Measurements from ENCODE around the gene ARMC9.

The ARMC9 gene

DNA sequence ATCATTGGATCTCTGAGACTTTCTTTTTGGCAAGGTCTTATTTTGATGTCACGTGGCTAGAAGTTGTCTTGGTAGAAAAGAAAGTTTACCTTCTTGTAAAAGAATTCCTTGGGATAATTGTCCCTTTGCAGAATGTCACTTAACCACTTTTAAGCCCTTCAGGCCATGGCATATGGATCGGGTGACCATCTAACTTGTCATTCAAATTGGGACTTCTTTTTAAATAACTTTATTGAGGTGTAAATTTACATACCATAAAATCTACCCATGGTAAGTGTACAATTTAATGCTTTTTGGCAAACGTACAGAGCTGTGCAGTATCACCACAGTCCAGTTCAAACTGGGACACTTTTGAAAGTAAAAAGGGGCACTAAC, 24.6 kb downstream of the ARMC9 start:
- no peak for TF ChIP-seq TAF1 (IDR thresholded peaks at IDR 0.05; ENCODE audit: borderline replicate concordance, insufficient read depth, low read length)
- no peak for TF ChIP-seq SIN3A (IDR thresholded peaks at IDR 0.05; ENCODE audit: borderline replicate concordance, insufficient read depth, low read length)
- no peak for TF ChIP-seq REST (IDR thresholded peaks at IDR 0.05; ENCODE audit: insufficient read depth in 1 of 2, low read depth in 2 of 2, low read length in 2 of 2)
- no peak for TF ChIP-seq POLR2AphosphoS5 (IDR thresholded peaks at IDR 0.05; ENCODE audit: low read depth, low read length)
- TF ChIP-seq FOXP2 (optimal IDR thresholded peaks at IDR 0.05; ENCODE audit: borderline replicate concordance, extremely low read depth, extremely low read length, insufficient read depth) = no peak

- TF ChIP-seq TAF1 (IDR thresholded peaks at IDR 0.05; ENCODE audit: borderline replicate concordance, insufficient read depth, low read length) (no peak), REST (IDR thresholded peaks at IDR 0.05; ENCODE audit: insufficient read depth in 1 of 2, low read depth in 2 of 2, low read length in 2 of 2) (no peak), POLR2AphosphoS5 (IDR thresholded peaks at IDR 0.05; ENCODE audit: low read depth, low read length) (no peak), FOXP2 (optimal IDR thresholded peaks at IDR 0.05; ENCODE audit: borderline replicate concordance, extremely low read depth, extremely low read length, insufficient read depth) (no peak), SIN3A (IDR thresholded peaks at IDR 0.05; ENCODE audit: borderline replicate concordance, insufficient read depth, low read length) (no peak)
Measured at GRCh38 chr2:231223458-231223976, 25.1 kb downstream of the ARMC9 start.

- TF ChIP-seq TAF1 (IDR thresholded peaks at IDR 0.05; ENCODE audit: borderline replicate concordance, insufficient read depth, low read length) (no peak), FOXP2 (optimal IDR thresholded peaks at IDR 0.05; ENCODE audit: borderline replicate concordance, extremely low read depth, extremely low read length, insufficient read depth) (no peak), POLR2AphosphoS5 (IDR thresholded peaks at IDR 0.05; ENCODE audit: low read depth, low read length) (no peak), REST (IDR thresholded peaks at IDR 0.05; ENCODE audit: insufficient read depth in 1 of 2, low read depth in 2 of 2, low read length in 2 of 2) (no peak), SIN3A (IDR thresholded peaks at IDR 0.05; ENCODE audit: borderline replicate concordance, insufficient read depth, low read length) (no peak)
Measured at GRCh38 chr2:231227310-231228162, 29.1 kb downstream of the ARMC9 start.

DNA sequence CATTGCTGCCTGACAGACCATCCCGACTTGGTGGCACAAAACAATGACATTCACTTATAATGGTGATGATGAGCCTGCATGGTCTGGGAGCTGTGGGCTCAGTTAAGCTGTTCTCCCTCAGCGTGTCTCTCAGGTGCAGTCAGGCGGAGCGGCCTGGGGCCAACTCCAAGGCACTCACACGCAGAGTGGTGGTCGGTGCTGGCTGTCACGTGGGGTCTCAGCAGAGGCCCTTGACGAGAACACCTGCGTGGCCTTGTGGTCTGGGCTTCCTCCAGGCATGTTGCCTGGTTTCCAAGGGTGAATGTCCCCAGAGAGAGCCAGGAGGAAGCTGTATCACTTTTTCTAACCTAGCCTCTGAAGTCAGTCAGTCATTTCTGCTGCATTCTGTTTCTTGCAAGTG, 29.8 kb downstream of the ARMC9 start:
- TF ChIP-seq TAF1 (IDR thresholded peaks at IDR 0.05; ENCODE audit: borderline replicate concordance, insufficient read depth, low read length) (no peak), POLR2AphosphoS5 (IDR thresholded peaks at IDR 0.05; ENCODE audit: low read depth, low read length) (no peak), FOXP2 (optimal IDR thresholded peaks at IDR 0.05; ENCODE audit: borderline replicate concordance, extremely low read depth, extremely low read length, insufficient read depth) (no peak), SIN3A (IDR thresholded peaks at IDR 0.05; ENCODE audit: borderline replicate concordance, insufficient read depth, low read length) (no peak), REST (IDR thresholded peaks at IDR 0.05; ENCODE audit: insufficient read depth in 1 of 2, low read depth in 2 of 2, low read length in 2 of 2) (no peak)

Measured in PFSK-1 (cell line).